Activated CD8-positive, alpha-beta memory T cell treated with anti-CD3 and anti-CD28 coated beads, Interleukin-2, amount 50 U/mL, for 4 hours (primary cell): ENCODE measurements around the gene FST.

Experiments used
- DNase-seq: peaks from one replicate; pipeline ENCODE4 v3.0.0-alpha.2; 2020

FST gene, protein sequence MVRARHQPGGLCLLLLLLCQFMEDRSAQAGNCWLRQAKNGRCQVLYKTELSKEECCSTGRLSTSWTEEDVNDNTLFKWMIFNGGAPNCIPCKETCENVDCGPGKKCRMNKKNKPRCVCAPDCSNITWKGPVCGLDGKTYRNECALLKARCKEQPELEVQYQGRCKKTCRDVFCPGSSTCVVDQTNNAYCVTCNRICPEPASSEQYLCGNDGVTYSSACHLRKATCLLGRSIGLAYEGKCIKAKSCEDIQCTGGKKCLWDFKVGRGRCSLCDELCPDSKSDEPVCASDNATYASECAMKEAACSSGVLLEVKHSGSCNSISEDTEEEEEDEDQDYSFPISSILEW

DNA sequence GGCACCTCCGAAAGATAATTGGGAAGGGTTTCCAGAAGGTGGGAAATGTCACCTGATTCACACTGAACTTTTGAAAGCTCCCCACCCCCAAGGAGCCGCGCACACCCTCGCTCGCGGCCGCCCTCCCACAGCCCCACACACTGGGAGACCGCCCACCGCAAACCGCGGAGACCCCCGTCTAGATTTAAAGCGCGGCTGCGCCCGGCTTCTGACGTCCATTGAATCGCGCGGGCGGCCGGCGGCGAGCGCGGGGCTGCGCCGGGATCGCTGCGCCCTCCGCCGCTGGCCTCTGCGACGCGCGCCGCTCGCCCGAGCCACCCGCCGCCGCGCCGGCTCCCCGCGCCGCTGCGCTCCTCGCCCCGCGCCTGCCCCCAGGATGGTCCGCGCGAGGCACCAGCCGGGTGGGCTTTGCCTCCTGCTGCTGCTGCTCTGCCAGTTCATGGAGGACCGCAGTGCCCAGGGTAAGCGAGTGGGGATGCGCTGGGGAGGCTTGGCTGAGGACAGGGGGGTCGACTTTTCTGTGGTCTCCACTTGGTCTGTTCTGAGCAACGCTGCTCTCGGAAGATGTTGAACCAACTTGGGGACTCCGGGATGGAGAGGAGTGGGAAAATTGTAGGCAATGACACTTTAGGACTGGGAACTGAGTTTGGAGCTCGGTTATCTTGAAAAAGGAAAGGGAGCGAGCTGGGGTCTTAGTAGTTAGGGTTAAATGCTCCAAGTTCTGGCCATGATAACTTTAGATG, at the start of gene FST:
Gene FST, plus strand, starts transcription at position 214 of the 743 bp plus-strand sequence. Its CDS starts 163 bp downstream, at position 377.
- DNase-seq = peak; percentile 15

DNA sequence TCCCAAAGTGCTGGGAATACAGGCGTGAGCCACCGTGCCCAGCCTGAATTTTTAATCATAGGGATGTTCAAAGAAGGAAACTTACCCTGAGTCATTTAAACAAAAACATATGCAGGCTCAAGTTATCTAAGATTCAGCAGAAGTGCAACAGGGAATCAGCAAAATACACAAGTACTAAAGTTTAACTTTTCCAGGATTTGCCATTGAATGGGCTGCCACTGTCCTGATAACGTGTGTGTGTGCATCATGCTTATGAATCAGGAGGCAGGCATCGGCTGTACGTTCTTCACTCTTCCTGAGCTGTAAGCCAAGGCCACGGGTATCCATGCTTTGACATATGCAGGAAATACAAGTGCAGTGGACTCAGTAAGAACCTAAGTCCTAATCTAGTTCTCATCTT, 48.8 kb upstream of the FST start:
- DNase-seq = no peak

DNA sequence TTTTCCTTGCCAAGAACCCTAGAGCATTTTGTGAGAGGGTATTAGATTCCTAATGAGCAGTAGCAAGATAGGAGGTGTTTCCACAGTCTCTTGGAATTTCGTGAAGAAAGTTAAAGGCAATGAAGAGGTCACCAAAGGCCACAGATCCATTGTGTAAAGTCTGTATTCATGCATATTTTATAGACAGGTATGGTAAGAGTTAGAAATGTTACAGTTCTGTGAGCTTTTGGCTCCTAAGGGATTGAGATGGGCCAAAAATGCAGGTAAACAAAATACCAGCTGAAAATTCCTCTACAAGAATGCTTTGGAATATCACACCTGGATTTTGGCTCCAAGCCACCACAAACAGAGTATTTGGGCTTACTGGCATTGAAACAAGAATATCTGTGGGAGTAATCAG, 47.4 kb upstream of the FST start:
- no peak for DNase-seq

DNA sequence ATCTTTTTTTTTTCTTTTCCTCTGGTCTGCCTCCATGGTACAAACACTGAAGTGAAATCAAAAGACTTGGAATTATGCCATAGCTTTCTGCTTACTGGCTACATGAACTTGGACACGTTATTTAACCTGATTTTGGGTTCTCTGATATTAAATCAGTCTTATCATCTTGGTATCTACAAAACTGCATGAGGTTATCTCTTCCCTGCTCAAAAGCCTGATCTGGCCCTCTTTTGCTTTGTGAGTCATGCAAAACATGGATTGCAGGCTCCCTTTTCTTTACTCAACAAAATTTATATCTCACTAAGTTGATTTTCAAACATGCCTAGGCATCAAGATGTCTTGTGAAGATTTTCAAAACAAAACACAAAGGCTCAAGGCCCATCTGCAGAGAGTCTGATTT, 45.9 kb upstream of the FST start:
- no peak for DNase-seq

DNA sequence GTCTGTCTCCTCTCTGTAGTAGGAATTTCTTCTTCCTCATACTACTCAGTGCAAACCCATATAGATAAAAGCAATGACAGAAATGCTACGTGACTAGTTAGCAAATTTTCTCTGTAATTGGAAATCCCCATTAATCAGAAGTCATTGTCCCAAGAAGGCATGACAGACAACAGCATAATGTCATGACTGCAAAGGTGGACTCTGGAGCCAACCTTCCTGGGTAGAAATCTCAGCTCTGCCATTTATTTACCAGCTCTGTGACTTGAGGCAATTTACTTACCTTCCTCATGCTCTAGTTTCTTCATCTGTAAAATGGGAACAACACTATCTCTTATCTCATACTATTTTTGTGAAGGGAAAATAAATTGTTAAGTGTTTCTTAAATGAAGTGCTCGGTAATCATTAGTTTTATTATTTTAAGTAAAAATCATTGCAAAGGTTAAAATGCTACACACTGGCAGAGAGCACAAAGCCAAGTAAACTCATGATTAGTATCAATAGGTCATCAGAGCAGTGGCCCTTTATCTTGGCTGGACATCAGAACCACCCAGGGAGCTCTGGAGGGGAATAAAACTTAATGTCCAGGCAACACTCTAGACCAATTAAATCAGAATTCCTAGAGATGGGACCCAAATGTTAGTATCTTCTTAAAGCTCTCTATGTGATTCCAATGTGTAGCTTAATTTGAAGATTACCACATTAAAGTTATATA, 43.8 kb upstream of the FST start:
- no peak for DNase-seq

DNA sequence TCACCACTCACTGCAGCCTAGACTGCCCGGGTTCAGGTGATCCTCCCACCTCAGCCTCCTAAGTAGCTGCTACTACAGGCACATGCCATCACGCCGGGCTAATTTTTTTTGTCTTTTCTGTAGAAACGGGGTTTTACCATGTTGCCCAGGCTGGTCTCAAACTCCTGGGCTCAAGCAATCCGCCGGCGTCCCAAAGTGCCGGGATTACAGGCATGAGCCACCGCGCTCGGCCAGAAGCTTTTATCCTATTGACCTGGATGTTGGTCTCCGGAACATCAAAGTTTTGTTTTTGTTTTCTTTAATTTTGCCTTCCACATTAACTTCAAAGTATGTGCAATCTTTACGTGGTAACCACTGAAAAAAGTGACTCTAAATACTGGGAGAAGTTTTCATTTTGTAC, 42.4 kb upstream of the FST start:
- no peak for DNase-seq

DNA sequence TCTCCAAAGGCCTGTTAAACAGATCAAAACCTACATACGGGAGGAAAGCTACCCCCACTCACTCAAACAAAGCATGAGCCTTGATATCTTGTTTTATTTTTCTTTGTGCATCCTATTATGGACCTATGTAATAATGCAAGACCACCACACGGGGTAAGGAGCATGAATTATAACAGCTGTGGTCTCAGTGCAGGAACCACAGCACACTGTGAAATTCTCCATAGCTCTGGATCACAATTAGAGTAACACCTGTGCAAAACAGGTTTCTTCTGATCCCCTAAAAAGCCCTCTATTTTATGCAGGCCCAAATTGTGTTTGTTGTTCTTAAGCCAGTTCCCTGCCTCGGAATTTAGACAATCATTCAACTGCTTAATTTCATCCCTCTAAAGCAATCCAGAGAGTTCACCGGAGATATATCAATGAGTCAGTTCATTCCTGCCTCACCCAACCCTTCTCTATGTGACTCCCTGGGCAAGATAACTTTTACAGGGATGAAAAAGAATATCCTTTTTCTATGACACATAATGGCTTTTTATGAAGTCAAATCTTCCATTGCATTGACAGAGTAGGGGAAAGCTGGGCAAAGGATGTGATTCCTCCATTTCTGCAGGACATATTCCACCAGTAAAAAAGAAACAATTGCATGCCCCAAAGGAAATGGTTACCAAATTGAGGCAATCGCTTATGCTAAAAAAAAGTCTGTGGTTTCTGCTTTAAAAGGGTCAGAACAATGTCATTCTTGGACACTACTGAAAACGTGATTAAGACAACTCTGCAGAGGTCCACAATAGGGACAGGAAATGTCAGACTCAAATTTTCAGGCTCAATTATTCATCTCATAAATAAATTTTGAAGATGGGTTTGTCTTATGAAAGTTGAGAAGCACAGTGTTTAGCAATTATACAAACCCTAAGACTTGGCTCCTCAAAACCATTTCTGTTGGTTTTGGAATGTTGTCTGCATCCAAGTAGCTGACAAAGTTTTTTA, 41.6 kb upstream of the FST start:
- no peak for DNase-seq

DNA sequence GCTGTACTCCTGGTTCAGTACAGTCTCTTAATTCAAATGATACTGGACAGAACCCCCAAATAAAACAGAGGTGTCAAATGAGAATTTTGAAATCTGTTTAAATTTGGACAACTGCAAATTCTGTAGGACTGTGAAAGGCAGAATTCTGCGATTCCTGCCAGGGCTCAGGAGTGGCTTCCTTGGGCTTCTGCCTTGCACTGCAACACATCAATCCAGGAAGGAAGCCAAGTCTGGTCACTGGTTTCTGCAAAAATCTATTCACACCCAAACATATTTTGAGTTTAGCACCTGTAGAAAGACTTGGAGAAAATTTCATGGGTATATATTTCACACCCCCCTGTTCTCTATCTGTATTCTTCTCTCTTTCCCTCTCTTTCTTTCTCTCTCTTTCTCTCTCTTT, 37.5 kb upstream of the FST start:
- DNase-seq = no peak

DNA sequence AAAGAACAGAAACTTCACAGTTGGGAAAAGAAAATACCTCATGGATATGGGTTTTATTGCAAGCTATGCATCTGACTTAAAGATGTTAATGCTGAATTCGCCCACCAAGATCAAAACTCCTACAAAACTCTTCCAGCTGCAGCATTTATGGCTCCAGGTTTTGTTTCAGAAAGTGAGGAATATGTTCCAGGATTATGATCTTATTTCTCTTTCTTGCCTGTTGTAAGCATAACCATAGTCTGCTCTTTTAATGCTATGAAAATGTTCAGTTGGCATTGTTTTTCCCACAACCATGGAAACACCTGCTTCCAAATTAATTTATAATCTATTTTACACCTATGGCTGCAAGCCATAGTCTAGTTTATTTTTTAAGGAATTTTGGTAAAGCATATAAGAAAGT, 34.9 kb upstream of the FST start:
- DNase-seq = no peak

DNA sequence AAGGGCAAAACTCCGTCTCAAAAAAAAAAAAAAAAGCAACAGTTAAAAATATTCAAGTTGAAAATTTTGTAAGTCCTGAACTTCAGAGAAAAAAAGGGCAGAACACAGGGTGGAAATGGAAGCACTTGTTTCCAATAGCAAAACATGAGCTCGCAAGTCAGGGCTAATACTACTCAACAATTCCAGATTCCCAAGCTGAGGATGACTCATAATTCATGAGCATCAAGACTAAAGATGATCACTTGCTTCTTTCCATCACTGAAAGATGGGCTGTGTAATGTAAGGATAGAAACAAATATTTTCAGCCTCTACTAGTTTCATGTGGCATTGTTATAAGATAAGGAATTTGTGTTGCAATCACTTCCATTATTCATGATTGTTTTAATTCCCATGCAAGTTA, 33.5 kb upstream of the FST start:
- DNase-seq = no peak

DNA sequence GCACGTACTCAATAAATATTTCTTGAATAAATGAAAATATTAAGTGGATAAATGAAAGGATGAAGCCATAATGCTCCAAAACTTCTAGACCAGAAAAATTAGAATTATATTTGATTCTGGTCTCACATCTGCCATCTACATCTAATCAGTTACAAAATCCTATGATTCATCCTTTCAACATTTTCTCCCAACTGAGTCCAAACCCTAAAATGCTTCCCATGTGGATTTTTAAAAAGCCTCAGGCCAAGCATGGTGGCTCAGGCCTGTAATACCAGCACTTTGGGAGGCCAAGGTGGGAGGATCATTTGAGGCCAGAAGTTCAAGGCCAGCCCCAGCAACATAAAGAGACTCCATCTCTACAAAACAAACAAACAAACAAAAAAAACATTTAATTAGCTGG, 31.6 kb upstream of the FST start:
- DNase-seq = no peak

DNA sequence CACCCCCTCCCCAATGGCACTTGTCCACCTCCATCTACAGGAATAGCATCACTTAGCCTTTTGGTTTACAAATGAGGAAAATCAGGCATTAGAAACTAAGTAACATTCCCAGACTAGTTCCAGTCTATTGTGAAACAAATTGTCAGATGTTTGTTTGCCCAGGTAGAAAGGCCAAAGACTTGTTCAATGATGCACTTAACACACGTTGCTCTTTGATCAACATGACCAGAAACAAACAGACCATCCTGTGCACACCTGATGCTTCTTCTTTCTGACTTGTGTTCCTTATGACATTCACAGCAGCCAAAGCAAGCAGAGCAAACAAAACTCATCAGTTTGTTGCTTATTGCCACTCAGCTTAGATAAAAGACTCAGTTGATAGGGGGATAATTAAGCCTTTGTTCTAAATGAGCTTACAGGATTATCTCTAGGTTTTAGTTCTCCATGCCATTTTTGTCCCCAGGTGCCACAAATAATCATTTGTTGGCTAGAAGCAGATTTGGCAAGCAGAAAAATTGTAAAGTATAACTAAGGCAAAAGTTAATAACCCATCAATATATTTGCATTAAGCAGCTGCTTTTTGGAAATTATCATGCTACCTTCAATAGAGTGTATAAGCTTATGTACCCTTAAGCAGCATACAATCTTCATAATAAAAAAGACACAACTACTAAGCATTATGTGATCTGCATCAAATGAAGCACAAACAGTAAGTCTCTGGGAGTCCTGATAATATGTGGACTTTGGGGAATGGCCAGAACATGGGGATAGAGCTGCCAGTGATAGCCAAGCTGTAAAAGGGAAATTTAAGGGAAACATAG, 26.3 kb upstream of the FST start:
- no peak for DNase-seq

DNA sequence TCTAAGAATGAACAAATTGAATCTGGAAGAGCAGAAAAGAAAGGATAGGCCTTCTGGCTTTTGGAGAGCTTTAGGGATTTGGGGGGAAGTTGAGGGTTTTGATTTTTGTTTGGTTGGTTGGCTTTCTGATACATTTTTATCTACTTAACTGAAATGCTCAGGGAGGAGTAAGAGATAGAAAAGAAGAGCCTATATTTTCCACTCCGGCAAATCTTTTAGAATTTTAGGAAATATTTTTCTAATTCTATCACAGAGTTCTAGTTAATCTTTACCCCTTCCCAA, 25.8 kb upstream of the FST start:
- DNase-seq = no peak

DNA sequence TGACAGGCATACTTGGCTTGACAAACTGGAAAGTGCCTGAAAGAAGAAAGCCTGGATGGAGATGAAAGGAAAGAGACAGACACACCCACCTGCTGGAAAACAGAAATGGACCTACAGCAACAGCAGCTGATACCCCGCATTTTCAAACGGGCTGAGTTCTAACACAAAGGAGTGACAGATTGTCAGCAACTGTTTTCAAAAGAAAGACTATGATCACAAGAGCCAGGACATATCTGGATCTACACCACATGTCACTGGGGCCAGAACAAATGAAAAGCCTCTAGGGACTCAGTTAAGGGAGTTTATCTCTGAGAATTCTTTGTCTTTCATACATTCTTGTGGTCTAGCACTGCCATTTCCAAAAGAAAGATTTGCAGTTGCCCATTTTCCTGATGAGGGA, 24.1 kb upstream of the FST start:
- no peak for DNase-seq

DNA sequence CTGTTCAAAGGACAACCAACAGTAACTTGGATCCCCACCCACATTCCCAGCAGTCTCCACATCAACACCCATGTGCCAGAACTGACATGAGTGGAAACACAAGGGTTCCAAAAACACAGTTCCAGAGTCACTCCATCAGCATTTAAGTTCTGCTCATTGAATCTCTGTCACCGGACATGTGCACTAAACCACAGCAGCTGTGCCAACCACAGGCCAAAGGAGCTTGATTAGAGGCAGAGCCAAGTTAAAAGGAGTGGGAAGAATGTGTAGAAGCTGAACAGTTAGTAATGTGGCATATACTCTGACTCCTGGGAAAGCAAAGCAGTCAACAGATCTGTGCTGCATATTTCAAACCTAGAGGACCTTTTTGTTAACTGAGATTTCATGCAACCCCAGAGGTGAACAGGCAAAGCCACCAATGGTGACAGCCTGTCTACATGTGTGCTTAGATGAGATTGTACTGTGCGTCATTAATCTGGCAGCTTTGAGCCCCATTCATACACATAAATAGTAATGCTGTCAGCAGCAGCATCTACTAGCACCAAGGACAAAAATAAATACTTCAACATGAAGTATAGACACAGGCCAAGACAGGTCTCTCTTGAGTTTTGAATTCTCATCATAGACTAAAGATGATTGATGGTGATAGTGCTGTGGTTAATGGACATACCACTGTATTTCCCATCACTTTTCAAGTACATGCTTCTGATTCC, 16.4 kb upstream of the FST start:
- no peak for DNase-seq

DNA sequence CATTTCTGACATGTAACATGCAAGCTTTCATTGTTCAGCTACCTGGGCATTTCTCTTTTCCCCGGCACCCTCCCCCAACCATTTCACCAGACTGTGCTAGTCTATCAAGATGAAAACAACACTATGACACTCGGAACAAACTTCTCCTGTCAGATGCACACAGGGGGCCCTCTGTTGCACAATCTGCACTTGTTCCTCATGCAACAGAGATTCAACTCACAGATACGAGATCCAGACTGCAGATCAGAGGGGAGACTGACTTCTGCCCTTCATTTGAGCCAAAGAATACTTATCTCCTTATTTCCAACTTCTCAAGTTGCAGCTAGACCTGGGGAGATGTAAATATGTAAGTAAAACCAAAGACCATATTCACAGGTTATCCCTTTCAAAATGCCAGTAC, 15.7 kb upstream of the FST start:
- no peak for DNase-seq

DNA sequence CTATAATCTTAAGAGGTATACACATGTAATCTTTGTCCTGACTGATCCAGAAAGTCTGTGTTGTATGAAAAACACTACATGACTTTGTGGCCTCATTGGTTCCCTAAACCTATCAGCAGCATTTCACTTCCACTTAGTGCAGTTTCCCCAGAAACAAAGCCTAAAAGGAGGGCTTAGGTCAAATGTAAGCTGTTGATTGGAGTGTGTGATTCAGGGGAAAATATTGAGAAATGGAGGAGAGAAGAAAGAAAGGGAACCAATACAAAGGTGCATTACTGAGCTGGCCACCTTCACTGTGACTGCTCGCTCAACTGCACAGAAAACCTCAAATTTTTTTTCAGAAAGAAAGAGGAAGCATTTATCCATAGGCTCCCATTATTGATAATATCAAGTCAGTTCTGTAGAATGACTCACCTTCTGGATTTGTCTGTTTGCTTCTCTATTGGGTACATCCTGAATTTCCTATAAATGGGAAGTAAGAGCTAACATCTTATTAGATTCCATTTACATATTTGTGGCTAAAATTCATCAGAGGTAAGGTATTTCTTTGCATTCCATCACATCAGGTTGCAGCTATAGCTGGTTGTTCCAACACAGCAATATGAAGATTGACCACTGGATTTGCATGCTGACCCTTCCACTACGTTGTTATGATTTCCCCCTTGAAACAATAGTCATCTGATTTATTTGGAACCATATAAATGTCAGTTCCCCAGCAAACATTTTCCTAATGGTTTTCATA, 10.3 kb upstream of the FST start:
- DNase-seq = no peak

DNA sequence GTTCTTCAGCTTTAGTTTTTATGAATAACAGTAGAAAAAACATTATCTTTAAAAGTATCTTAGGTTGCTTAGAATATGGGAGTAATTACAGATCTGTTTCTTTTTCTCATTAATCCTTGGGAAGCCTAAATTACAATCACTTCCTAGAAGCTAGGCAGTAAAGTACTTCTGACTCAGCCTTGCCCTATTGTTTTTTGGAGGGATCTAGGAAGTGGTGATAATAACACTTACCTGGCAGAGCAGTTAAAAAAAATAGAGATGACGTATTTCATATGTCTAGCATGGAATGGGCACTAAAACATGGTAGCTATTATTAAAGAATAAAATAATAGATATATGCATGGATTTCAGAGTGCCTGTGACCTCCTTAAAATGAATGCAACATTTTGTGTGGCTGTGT, 8.2 kb upstream of the FST start:
- no peak for DNase-seq

DNA sequence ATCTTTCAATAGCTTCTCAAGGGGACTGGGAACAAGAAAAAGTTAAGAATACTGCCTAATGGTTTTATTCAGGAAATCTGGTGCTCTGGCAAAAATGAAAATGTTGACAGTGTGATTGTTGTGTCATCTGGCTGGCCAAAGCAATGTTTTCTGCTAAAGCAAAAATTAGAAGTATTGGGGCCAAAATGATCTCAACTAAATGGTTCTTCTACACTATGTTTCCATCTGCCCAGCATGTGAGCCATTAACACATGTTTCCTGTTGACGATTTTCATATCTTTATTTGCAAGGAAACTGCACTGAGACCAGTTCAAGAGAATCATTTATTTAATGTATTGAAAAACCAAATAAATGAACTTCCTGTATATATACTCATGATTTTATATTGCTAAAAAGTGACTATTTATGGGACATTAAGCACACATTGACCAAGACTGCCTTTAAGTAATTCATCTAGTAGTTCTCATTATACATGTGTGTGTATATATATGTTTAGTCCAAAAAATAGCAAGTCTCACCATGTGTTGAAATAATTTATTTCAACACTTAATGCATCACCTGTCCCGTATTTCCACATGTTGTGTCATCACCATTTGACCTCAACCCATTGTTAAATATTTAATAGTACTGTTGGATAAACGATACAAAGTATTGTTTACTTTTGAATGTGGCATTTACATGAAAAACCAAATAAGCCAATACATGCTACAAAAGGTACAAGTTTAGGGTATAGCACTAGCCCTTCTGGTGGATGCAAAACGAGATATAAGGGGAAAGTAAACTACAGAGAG, 7.5 kb upstream of the FST start:
- no peak for DNase-seq

DNA sequence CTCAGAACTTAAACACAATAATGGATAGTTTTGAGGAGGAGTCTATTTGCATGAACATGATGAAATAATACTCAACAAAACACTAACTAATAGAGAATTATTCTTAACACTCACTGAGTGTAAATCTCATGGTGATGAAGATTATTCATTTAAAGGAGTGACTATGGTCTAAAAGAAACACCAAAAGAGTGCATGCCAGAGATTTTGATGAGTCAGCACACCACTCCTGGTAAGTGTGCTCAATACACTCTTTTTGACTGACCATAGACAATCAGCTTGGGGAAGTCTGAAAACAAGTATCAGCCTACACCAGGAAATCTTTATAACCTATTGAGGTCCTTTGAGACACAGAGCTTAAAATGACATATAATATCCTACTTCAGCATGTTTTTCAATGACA, 6.8 kb upstream of the FST start:
- no peak for DNase-seq
